ENCODE measurements around the gene CEACAM1.
"Not testable (repeated sequence)": the region's sequence is repeated elsewhere in the genome, so short reads cannot be mapped to it uniquely, and the experiment has no call there.

CEACAM1 gene

GRCh38 chr19:42508892-42509444 lies 19.3 kb downstream of the CEACAM1 start:
- DNase-seq, result no peak

GRCh38 chr19:42505066-42505465 lies 23.2 kb downstream of the CEACAM1 start:
- no peak for DNase-seq

- DNase-seq, result no peak
These were observed 26.5 kb downstream of the CEACAM1 start for GRCh38 chr19:42501733-42502132.

DNA sequence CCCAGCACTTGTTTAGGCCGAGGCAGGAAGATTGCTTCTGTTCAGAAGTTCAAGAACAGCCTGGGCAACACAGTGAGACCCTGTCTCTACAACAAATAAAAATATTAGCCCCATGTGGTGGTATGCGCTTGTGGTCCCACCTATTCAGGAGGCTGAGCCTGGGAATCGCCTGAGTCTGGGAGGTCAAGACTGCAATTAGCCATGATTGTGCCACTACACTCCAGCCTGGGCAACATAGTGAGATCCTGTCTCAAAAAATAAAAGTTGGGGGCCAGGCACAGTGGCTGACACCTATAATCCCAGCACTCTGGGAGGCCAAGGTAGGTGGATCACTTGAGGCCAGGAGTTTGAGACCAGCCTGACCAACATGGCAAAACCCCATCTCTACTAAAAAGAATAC lies 27.0 kb downstream of the CEACAM1 start:
- DNase-seq, result not testable (repeated sequence)

- no peak for DNase-seq
These were observed 30.0 kb downstream of the CEACAM1 start for GRCh38 chr19:42498169-42498757.

DNA sequence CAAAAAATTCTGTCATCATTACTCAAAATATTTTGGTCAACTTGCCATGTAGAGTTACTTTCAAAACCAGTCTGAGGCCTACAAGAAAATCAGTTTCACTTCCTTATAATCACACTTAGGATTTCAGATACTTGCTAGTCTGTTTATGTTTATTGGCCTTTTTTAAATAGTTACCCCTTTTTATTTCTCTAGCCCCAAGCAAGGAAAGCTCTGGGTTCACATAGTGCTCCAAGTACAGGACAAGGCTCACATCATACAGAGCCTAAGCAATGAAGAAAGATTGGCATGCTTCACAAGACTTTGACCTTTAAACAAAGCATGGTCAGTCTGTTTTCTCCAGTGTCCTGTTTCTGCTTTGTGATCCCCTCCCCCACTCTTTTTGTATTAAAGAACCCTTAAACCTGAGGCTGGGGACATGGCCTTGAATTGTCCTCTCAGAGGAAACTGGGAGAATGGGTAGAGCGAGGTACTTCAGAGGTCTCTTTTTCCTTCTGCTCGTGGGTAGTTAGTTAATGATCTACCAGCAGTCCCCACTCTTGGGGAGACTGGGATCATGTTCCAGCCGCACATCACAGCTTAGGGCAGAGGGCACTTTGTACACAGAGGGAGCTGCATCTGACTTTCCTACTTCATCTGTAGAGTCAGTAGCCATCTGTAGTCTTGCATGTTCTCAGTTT lies 30.7 kb downstream of the CEACAM1 start:
- DNase-seq, result no peak

GRCh38 chr19:42496460-42497133 lies 31.7 kb downstream of the CEACAM1 start:
- DNase-seq, result no peak

DNA sequence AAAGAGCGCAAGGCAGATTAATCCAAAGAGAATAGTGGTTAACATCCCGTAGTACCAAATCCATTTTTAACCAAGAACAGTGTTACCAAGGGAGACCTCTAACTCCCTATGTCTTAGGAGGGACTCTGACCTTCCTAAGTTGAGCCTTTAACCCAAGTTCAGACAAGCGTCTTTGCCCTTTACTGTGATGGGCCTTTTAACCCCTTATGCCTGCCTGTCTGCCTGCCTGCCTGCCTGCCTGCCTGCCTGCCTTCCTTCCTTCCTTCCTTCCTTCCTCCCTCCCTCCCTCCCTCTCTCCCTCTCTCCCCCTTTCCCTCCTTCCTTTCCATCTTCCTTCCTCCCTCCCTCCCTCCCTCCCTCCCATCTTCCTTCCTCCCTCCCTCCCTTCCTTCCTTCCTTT lies 32.6 kb downstream of the CEACAM1 start:
- no peak for DNase-seq

DNA sequence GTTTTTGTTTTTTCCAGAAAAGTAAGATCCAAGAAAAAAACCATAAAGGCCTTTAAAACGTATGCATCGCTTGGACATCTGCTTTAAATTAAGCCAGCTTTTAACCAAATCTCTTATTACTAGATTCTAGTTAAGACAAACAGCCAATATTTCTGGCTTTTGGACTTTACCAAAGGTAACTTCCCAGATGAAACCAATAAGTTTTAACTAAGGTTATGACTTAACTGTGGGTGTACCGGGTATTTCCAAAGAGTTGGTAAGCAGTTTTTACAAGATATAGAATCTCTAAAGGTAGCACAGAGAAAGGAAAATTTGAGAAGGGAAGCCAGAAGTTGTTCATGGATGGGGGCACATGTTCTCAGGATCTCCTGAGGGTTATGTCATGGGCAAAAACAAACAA lies 34.0 kb downstream of the CEACAM1 start:
- no peak for DNase-seq

DNA sequence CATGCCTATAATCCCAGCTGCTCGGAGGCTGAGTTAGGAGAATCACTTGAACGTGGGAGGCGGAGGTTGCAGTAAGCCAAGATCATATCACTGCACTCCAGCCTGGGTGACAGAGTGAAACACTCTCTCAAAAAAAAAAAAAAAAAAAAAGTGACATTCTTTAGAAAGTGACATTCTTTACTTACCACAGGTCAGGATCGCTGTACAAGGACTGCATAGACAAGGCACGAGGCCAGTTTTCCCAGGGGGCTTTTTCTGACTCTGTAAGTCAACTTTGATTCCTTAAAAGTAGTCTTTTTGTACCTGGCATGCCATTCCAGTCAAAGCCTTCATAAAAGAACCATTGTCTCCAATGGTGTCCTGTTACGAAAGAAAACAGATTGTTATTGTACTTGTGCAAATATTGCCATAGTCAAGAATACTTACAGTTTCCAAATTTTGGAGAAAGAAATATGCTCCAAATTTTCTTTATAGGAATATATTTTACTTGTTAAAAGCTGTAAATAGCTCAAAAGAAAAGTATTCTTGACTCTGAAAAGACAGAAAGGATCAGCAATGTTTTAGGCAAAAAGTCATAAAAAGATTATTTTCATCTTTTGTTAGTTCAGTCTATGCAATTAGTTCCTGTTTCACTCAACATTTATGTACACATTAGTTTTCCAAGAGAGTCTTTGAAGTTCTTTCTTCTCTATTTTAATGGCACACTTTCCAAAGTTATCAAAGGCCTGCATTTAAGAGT lies 39.3 kb downstream of the CEACAM1 start:
- no peak for DNase-seq

DNA sequence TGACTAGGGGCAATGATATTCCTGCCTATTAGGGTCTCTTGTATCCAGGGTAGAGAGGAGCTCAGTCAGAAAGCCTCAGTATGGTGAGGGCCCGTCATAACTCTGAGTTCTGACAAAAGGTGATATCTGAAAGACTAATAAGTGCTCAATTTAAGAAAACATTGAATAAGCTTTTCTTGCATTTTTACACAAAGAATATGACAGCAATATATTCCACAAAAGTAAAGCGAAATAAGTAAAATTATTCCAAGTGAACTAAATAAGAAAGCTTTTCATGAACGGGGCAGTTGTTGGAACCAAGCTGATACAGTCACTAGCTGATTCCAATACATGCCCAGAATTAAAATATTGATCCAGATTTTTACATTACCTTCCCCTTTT lies 40.5 kb downstream of the CEACAM1 start:
- no peak for DNase-seq

GRCh38 chr19:42487032-42487797 lies 41.1 kb downstream of the CEACAM1 start:
- DNase-seq, result no peak

DNA sequence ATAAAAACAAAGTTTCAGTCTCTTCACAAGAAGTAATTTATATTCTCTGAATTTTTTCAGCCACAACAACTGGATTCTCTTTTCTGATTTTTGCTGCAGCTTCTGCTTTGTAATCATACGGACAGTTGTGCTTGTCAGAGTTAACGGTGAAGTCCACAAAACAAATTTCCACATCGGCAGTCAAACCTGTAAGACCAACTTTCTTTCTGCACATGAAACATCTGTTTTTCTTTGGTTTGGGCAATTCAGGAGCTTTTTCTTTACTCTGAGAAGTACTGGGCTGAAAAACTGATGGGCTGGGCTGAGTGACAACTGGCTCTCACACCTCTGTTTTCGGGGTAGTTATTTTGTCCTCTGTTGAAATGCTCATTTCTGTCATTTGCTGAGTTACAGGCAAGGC lies 43.2 kb downstream of the CEACAM1 start:
- DNase-seq, result not testable (repeated sequence)

DNA sequence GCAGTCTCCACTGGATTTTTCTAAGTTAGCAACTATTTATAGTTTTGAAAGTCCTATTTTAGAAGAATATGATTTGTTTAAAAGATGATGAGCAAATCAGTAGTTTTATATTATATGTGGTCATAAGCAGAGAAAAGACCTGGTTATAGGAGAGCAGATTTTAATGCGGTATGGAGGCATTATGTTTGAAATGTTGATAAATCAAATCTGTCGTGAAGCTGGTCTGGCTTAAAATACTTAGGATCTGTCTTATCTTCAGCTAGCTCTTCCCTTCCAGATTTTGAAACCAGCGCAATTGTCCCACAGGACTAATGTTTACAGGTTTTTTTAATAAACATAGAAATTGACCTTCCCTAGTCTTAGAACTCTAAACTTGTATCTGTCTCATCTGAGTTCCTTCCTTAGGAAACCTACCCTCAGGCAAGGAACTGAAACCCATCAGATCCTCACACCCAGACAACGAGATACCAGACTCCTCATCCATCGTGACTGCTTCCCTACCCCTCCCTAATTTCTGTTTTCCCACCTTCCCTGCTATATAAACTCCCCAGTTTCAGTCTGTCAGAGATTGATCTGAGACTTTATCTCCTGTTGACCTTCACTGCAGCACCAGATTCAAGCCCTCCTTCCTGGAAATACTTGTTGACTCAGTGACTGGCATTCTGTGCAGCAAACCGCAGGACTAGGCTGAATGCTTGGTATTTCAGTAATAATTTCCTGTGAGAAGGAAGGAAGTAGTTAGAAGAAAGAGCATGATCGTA lies 47.8 kb downstream of the CEACAM1 start:
- no peak for DNase-seq

- no peak for DNase-seq
These were observed 48.5 kb downstream of the CEACAM1 start for GRCh38 chr19:42479736-42480135.

GRCh38 chr19:42478765-42479311 lies 49.4 kb downstream of the CEACAM1 start:
- DNase-seq, result no peak

DNA sequence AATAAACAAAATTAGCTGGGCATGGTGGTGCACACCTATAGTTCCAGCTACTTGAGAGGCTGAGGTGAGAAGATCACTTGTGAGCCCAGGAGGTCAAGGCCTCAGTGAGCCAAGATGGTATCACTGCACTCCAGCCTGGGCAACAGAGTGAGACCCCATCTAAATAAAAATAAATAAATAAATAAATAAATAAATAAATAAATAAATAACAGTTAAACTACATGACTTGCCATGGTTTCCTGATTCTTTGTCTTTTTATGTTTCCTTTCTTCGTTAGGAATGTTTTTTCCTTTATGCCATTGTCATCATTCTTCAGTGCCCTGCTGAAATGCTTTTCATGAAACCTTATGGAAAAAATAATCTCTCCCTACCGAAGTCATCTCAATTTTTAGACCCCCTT lies 50.3 kb downstream of the CEACAM1 start:
- DNase-seq, result no peak

DNA sequence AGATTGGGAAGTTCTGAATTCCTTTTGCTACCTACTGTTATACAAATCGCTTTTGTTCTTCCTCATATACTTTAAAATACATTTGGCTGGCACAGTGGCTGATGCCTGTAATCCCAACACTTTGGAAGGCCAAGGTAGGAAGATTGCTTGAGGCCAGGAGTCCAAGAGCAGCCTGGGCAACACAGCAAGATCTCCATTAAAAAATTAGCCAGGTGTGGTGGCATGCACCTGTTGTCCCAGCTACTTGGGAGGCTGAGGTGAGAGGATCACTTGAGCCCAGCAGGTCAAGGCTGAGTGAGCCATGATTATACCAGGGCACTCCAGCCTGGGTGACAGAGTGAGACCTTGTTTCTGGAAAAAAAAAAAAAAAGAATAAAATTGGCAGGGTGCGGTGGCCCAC lies 51.2 kb downstream of the CEACAM1 start:
- no peak for DNase-seq

- no peak for DNase-seq
These were observed 52.9 kb downstream of the CEACAM1 start for GRCh38 chr19:42475366-42475765.

GRCh38 chr19:42474743-42475142 lies 53.5 kb downstream of the CEACAM1 start:
- DNase-seq, result no peak

DNA sequence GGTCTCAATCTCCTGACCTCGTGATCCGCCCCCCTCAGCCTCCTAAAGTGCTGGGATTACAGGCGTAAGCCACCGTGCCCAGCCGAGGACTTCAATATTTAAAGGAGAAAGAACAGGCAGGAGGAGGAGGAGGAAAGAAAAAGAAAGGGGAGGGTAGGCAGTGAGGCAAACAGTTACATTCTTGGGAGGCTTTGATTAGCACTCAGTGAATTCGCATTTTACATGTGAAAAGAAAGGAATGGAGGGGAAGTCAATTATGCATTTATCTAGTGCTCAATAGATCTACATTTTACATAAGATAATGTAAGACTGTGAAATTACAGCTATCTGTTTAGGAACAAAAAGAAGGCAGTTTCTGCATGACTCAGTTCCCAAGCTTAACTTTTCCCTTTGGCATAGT lies 54.6 kb downstream of the CEACAM1 start:
- no peak for DNase-seq
